HS-27A (cell line): Measurements from ENCODE around the gene PNPLA7.
"Not testable (repeated sequence)": the region's sequence is repeated elsewhere in the genome, so short reads cannot be mapped to it uniquely, and the experiment has no call there.

Experiments
- DNase-seq: peaks from one replicate; pipeline ENCODE4 v3.0.0-alpha.2; 2012; ENCODE audit warnings: low read depth, missing footprints

PNPLA7 gene

GRCh38 chr9:137417161-137418021 lies 132.8 kb downstream of the PNPLA7 start:
- DNase-seq: no peak

GRCh38 chr9:137416563-137417151 lies 133.5 kb downstream of the PNPLA7 start:
- DNase-seq: no peak

- DNase-seq: no peak
Observed at GRCh38 chr9:137416006-137416562, 134.1 kb downstream of the PNPLA7 start.

- no peak for DNase-seq
Observed at GRCh38 chr9:137415451-137415850, 134.8 kb downstream of the PNPLA7 start.

- no peak for DNase-seq
Observed at GRCh38 chr9:137412431-137412830, 137.8 kb downstream of the PNPLA7 start.

- peak; percentile 53 for DNase-seq
Observed at GRCh38 chr9:137411645-137412380, 138.4 kb downstream of the PNPLA7 start.

GRCh38 chr9:137411260-137411644 lies 138.9 kb downstream of the PNPLA7 start:
- no peak for DNase-seq

GRCh38 chr9:137410891-137411249 lies 139.3 kb downstream of the PNPLA7 start:
- no peak for DNase-seq

GRCh38 chr9:137410236-137410890 lies 139.8 kb downstream of the PNPLA7 start:
- not testable (repeated sequence) for DNase-seq
